Measurements from ENCODE around the gene MEPE. TPM values are rescaled to one million over a fixed set of nuclear protein-coding genes. Genes with fewer than 3 reads are reported as not detected.

The MEPE gene
- total and polyA plus RNA-seq, 2 of the 8 experiments (the other 6 are each of a cell fraction or from before 2014, with no cell fraction given) = not detected

DNA sequence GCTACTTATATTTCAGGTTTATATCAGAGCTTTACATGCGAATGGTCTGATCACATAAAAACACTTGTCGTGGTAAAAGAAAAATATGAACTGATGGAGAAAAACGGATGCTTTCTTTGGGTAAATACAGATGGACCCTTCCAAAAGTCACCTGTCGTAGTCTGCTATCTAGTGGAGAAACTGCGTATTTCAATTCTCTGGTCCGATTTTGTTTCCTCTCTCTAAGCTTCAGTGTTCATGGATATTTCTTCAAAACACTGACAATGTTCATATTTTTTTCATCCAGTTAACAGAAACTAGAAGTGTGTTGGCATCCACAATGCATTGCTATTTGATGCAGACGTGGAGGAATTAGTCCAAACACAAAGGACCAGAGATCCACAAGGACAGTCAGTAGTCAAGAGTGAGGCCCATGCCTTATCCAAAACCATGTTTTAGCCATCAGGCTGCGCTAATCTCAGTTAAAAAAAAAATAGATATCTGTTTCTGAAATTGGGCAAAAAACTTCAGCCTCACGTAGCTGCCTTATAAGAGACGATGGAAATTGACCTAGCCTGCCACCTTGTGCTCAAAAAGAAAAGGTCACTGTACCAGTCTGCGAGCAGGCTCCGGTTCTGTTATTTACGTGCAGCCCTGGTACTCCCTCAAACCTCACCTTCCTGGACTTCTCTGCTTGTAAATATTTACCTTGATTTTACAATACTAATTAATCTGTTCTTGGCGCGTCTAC, 16.0 kb downstream of the MEPE start:
- Histone ChIP-seq H3K9me3 (ENCODE audit: insufficient read depth in 2 of 2, low read depth in 1 of 2, low read length in 1 of 2) (no peaks in the 10 kb centered on the region), H2AK5ac (ENCODE audit: low read depth, low read length) (no peak overlapping the region), H2AFZ (ENCODE audit: low read length) (peak overlapping the region; percentile 91; the same call in 1 of the 2 replicates), H3K27me3 (replicated peaks in 1 of 4; ENCODE audit: control insufficient read depth in 3 of 4, extremely low read depth in 1 of 4, insufficient read depth in 3 of 4, low read length in 3 of 4) (no peaks in the 10 kb centered on the region), H3K27ac (ENCODE audit: low read depth, low read length) (no peak overlapping the region), H4K91ac (replicated peaks; ENCODE audit: insufficient read length, low read length) (peak overlapping the region; percentile 58), H4K8ac (ENCODE audit: extremely low read depth, insufficient read depth, low read length) (no peak overlapping the region), H3K4me1 (replicated peaks in 1 of 4; ENCODE audit: control insufficient read depth in 3 of 4, insufficient read depth in 4 of 4, low read length in 3 of 4) (peaks cover 0 to 12% (median 6%) of the 10 kb centered on the region in 4 experiments; a peak in 6 of 7 replicates), H3K36me3 (ENCODE audit: control insufficient read depth in 2 of 4, insufficient read depth in 4 of 4, low read length in 3 of 4) (no peaks in the 10 kb centered on the region), H4K20me1 (replicated peaks in 1 of 2; ENCODE audit: control insufficient read depth in 1 of 2, insufficient read depth in 2 of 2, low read length in 2 of 2) (no peaks in the 10 kb centered on the region), H3K79me1 (ENCODE audit: low read depth, low read length) (no peaks in the 10 kb centered on the region), H3K4ac (replicated peaks; ENCODE audit: insufficient read length, low read depth, low read length) (no peak overlapping the region), H3K79me2 (ENCODE audit: control insufficient read depth in 1 of 2, insufficient read depth in 2 of 2, low read length in 2 of 2) (peaks cover 0 to 6% of the 10 kb centered on the region in 2 experiments; a peak in 2 of 4 replicates), H3K4me3 (ENCODE audit: extremely low read depth in 1 of 4, insufficient read depth in 2 of 4, low read depth in 3 of 4, low read length in 4 of 4) (peak overlapping the region in 1 of 4 experiments; percentile 46; a peak in 2 of 8 replicates), H3K4me2 (ENCODE audit: insufficient read depth in 1 of 2, low read depth in 2 of 2, low read length in 2 of 2) (peak overlapping the region; percentile 35 to 49; a peak in 3 of 4 replicates), H4K5ac (ENCODE audit: insufficient read length, low read depth, low read length) (no peak overlapping the region), H2BK15ac (ENCODE audit: low read length) (peak overlapping the region; percentile 68; the same call in 1 of the 2 replicates), H3K9ac (replicated peaks in 1 of 4; ENCODE audit: extremely low read depth in 1 of 4, low read depth in 3 of 4, low read length in 3 of 4) (no peak overlapping the region), H2BK12ac (ENCODE audit: low read depth, low read length) (no peak overlapping the region), H3K18ac (ENCODE audit: extremely low read depth, low read length) (peak overlapping the region; percentile 34; the same call in 1 of the 2 replicates), H2BK120ac (replicated peaks; ENCODE audit: low read depth, low read length) (no peak overlapping the region), H3K23ac (ENCODE audit: insufficient read length) (no peak overlapping the region), H3K56ac (replicated peaks; ENCODE audit: insufficient read length, low read depth, low read length) (no peak overlapping the region), H2BK5ac (ENCODE audit: low read depth, low read length) (no peak overlapping the region), H3K14ac (ENCODE audit: insufficient read length) (no peak overlapping the region), H2BK20ac (ENCODE audit: low read length) (no peak overlapping the region), H3K23me2 (ENCODE audit: low read depth, low read length) (no peaks in the 10 kb centered on the region)
- no peak for DNase-seq (ENCODE audit: low read depth in 1 of 2, low spot score in 2 of 2)
- FAIRE-seq = peak; percentile 97
- ChIA-PET POLR2A (ENCODE audit: partially characterized antibody) (interaction anchor here (0.6 to 1.7 kb wide), 8 partner anchors 9 to 169 kb away, joined by 3 to 5 read pairs (median 4); no protein-coding TSS in a partner anchor), CTCF (ENCODE audit: partially characterized antibody) (interaction anchor here (0.5 to 5.8 kb wide), 106 partner anchors 9 to 949 kb away, joined by 3 to 93 read pairs (median 4); partner anchors contain the start of genes MEPE and SPP1)
- WGBS, 2 experiments (ENCODE audit: extremely low coverage in 1 of 2, insufficient coverage in 1 of 2, insufficient read length in 1 of 2, insufficient replicate concordance in 2 of 2, low coverage in 1 of 2, low lambda C conversion rate in 2 of 2, missing lambda C conversion rate in 1 of 2) = 28% methylated on average over 15 of the region's 15 CpGs; no CpG with 5 or more reads in 1 of the 2 experiments
- TF ChIP-seq CTBP2 (IDR thresholded peaks at IDR 0.05; ENCODE audit: borderline replicate concordance, insufficient read depth, insufficient read length, low read length) (no peak), KDM4A (IDR thresholded peaks at IDR 0.05; ENCODE audit: low read depth, low read length, severe bottlenecking) (no peak), RNF2 (IDR thresholded peaks at IDR 0.05; ENCODE audit: borderline replicate concordance, low read depth, low read length, missing control alignments, poor library complexity, severe bottlenecking) (no peak), HDAC2 (IDR thresholded peaks at IDR 0.05; ENCODE audit: borderline replicate concordance in 1 of 2, low read depth in 2 of 2, low read length in 2 of 2) (no peak), JUND (IDR thresholded peaks at IDR 0.05; ENCODE audit: low read length) (no peak), TBP (IDR thresholded peaks at IDR 0.05; ENCODE audit: low read depth, low read length) (no peak)
- TF ChIP-seq, protein P1, sequence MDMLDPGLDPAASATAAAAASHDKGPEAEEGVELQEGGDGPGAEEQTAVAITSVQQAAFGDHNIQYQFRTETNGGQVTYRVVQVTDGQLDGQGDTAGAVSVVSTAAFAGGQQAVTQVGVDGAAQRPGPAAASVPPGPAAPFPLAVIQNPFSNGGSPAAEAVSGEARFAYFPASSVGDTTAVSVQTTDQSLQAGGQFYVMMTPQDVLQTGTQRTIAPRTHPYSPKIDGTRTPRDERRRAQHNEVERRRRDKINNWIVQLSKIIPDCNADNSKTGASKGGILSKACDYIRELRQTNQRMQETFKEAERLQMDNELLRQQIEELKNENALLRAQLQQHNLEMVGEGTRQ (IDR thresholded peaks at IDR 0.05; ENCODE audit: low read length) = no peak
